ENCODE measurements around the gene TMEM123.

TMEM123 gene

GRCh38 chr11:102399189-102399588, 53.4 kb downstream of the TMEM123 start:
- Mint-ChIP-seq H3K27ac (no peak overlapping the region), H3K4me3 (no peak overlapping the region), H3K9me3 (no peaks in the 10 kb centered on the region), H3K27me3 (no peaks in the 10 kb centered on the region), H3K4me1 (ENCODE audit: low read depth) (peaks cover 27% of the 10 kb centered on the region), H3K36me3 (ENCODE audit: low read depth) (peaks cover 76% of the 10 kb centered on the region)
- intact Hi-C loops (cut with micrococcal nuclease) = no loop called here

GRCh38 chr11:102398297-102398696, 54.3 kb downstream of the TMEM123 start:
- Mint-ChIP-seq H3K36me3 (ENCODE audit: low read depth) (peaks cover 77% of the 10 kb centered on the region), H3K4me3 (no peak overlapping the region), H3K9me3 (no peaks in the 10 kb centered on the region), H3K4me1 (ENCODE audit: low read depth) (peaks cover 20% of the 10 kb centered on the region), H3K27me3 (no peaks in the 10 kb centered on the region), H3K27ac (no peak overlapping the region)
- intact Hi-C loops (cut with micrococcal nuclease) = no loop called here

- Mint-ChIP-seq H3K9me3 (no peaks in the 10 kb centered on the region), H3K4me3 (no peak overlapping the region), H3K36me3 (ENCODE audit: low read depth) (peaks cover 84% of the 10 kb centered on the region), H3K4me1 (ENCODE audit: low read depth) (peaks cover 19% of the 10 kb centered on the region), H3K27ac (no peak overlapping the region), H3K27me3 (no peaks in the 10 kb centered on the region)
- intact Hi-C loops (cut with micrococcal nuclease) = no loop called here
Observed at GRCh38 chr11:102396708-102397563, 55.6 kb downstream of the TMEM123 start.

DNA sequence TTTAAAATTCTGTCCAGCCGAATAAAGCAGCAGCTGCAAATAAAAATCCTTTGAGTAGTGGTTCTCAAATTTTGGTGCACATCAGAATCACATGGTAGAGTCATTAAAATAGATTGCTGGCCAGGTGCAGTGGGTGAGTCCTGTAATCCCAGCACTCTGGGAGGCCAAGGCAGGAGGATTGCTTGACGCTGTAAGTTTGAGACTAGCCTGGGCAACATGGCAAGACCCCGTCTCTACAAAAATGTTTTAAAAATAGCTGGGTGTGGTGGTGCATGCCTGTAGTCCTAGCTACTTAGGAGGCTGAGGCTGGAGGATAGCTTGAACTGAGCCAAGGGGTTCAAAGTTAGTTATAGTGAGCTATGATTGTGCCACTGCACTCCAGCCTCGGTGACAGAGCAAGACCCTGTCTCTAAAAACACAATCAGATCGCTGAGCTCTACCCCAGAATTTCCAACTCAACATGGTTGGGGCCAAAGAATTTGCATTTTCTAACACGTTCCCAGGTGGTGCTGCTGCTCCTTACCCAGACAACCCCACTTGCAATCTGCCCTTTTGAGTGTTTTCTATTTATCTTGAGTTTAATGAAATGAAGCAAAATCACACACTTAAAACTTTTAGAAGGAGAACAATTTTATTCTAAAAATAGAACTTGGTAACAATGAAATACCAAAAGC, 56.7 kb downstream of the TMEM123 start:
- no peak overlapping the region for H3K4me3 Mint-ChIP-seq
- intact Hi-C loops (cut with micrococcal nuclease) = no loop called here
- peaks cover 84% of the 10 kb centered on the region for H3K36me3 Mint-ChIP-seq (ENCODE audit: low read depth)
- no peaks in the 10 kb centered on the region for H3K27me3 Mint-ChIP-seq
- peaks cover 23% of the 10 kb centered on the region for H3K4me1 Mint-ChIP-seq (ENCODE audit: low read depth)
- H3K27ac Mint-ChIP-seq = no peak overlapping the region
- no peaks in the 10 kb centered on the region for H3K9me3 Mint-ChIP-seq

- peaks cover 87% of the 10 kb centered on the region for H3K36me3 Mint-ChIP-seq (ENCODE audit: low read depth)
- no peaks in the 10 kb centered on the region for H3K9me3 Mint-ChIP-seq
- H3K4me3 Mint-ChIP-seq = no peak overlapping the region
- peak overlapping the region; percentile 4 for H3K27ac Mint-ChIP-seq
- intact Hi-C loops (cut with micrococcal nuclease) = no loop called here
- peaks cover 28% of the 10 kb centered on the region for H3K4me1 Mint-ChIP-seq (ENCODE audit: low read depth)
- H3K27me3 Mint-ChIP-seq = no peaks in the 10 kb centered on the region
Observed at GRCh38 chr11:102393272-102393730, 59.3 kb downstream of the TMEM123 start.

DNA sequence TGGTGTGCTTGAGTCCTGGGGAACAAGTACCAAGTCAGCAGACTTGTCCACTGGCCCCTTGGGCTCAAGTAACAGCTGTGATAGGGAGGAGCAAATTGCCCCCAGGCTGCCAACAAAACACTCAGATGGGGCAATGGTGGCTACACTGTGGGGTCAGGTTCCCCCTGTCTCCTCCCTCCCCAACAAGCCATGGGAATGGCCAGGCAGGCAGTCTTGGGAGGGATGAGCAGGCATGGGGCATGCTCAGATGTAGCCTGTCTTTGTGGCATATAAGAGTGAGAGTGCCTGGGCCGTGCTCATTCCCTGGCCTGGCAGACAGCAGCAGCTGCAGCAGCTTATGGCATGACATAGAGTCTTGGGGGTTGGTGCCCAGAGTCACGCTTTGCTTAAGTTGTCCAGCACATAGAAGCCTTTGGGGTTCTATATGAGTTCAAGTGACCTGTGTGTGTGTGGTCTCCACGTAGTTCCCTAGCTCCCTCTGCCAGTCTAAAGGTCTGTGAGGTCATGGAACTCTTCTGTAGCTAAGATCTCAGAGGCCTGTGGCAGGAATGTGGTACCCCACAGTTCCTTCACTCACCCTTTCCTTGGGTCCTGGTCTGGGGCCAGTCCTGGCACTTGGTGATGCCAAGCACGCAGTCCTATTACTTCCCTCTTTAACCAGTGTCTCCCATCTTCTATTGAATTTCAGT, 60.9 kb downstream of the TMEM123 start:
- intact Hi-C loops (cut with micrococcal nuclease) = no loop called here
- no peaks in the 10 kb centered on the region for H3K9me3 Mint-ChIP-seq
- no peak overlapping the region for H3K27ac Mint-ChIP-seq
- H3K36me3 Mint-ChIP-seq (ENCODE audit: low read depth) = peaks cover 93% of the 10 kb centered on the region
- no peaks in the 10 kb centered on the region for H3K27me3 Mint-ChIP-seq
- H3K4me1 Mint-ChIP-seq (ENCODE audit: low read depth) = peaks cover 28% of the 10 kb centered on the region
- no peak overlapping the region for H3K4me3 Mint-ChIP-seq

- Mint-ChIP-seq H3K4me3 (no peak overlapping the region), H3K27ac (peak overlapping the region; percentile 9), H3K27me3 (no peaks in the 10 kb centered on the region), H3K36me3 (ENCODE audit: low read depth) (peaks cover 89% of the 10 kb centered on the region), H3K4me1 (ENCODE audit: low read depth) (peaks cover 28% of the 10 kb centered on the region), H3K9me3 (no peaks in the 10 kb centered on the region)
- intact Hi-C loops (cut with micrococcal nuclease) = loop anchor here (1.0 kb wide), 1 partner anchor 104 kb away; no protein-coding TSS in a partner anchor
Observed at GRCh38 chr11:102390667-102391465, 61.7 kb downstream of the TMEM123 start.

GRCh38 chr11:102389253-102389652, 63.3 kb downstream of the TMEM123 start:
- Mint-ChIP-seq H3K36me3 (ENCODE audit: low read depth) (peaks cover 87% of the 10 kb centered on the region), H3K4me1 (ENCODE audit: low read depth) (peaks cover 41% of the 10 kb centered on the region), H3K4me3 (no peak overlapping the region), H3K27me3 (no peaks in the 10 kb centered on the region), H3K27ac (no peak overlapping the region), H3K9me3 (no peaks in the 10 kb centered on the region)
- intact Hi-C loops (cut with micrococcal nuclease) = no loop called here

GRCh38 chr11:102387043-102387781, 65.4 kb downstream of the TMEM123 start:
- peaks cover 81% of the 10 kb centered on the region for H3K36me3 Mint-ChIP-seq (ENCODE audit: low read depth)
- intact Hi-C loops (cut with micrococcal nuclease) = no loop called here
- peaks cover 29% of the 10 kb centered on the region for H3K4me1 Mint-ChIP-seq (ENCODE audit: low read depth)
- H3K4me3 Mint-ChIP-seq = no peak overlapping the region
- H3K27me3 Mint-ChIP-seq = no peaks in the 10 kb centered on the region
- no peaks in the 10 kb centered on the region for H3K9me3 Mint-ChIP-seq
- no peak overlapping the region for H3K27ac Mint-ChIP-seq

DNA sequence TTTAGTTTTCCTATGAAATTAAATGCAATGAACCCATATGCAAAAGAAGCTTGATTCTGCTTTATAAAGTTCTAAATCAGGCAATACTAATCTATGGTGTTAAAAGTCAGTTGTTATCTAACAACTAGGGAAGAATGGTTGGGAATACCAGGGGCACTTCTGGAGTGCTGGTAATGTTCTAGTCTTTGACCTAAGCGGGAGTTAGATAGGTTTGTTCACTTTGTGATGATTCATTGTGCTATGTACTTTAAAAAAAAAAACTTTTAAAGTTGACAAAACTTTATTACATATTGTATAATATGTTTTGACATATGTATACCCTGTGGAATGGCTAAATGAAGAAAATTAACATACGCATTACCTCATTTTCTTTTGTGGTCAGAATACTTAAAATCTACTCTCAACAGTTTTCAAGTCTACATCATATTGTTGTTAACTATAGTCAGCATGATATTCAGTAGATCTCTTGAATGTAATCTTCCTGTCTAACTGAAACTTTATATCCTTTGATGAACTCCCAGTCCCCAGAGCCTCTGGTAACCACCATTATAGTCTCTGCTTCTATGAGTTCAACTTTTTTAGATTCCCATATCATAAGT, 66.3 kb downstream of the TMEM123 start:
- H3K9me3 Mint-ChIP-seq = no peaks in the 10 kb centered on the region
- H3K4me3 Mint-ChIP-seq = no peak overlapping the region
- intact Hi-C loops (cut with micrococcal nuclease) = no loop called here
- peaks cover 81% of the 10 kb centered on the region for H3K36me3 Mint-ChIP-seq (ENCODE audit: low read depth)
- no peaks in the 10 kb centered on the region for H3K27me3 Mint-ChIP-seq
- H3K27ac Mint-ChIP-seq = no peak overlapping the region
- peaks cover 19% of the 10 kb centered on the region for H3K4me1 Mint-ChIP-seq (ENCODE audit: low read depth)

DNA sequence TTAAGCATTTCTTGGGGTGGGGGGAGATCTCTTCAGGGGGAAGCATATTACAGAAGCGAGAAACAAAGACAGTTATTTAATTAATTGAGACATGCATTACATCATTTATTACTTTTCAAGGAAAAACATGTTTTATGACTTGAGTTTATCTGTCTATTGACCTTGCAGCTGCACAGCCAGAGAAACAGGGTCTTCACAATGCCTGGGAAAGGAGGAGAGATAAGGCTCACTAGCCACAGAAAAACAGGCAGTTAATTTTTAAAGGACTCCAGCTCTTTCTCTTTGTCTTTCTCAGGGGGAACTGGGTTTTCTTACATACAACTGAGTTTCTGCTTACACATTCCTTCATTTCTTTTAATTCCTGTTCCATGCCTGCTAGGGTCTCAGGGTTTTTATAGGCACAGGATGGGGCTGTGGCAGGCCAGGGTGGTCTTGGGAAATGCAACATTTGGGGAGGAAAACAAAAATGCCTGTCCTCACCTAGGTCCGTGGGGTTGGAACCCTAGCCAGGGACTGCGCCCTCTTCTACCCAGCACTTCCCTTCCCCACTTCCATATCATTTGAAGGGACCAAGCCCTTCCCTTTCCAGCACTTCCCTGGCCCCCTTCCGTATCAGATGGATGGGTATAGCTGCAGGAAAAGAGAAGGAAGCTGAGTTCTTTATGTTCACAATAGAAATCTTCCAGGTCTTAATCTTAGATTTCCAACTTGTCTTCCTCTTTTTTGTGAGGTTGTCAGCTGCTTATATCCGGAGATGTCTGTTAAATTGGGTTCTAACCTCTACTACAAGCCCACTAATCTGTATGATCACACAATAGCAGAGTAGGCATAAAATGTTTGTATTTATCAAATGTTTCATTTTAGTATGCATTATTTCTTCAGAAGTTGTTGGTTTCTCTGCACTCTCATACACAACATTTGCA, 67.2 kb downstream of the TMEM123 start:
- peak overlapping the region; percentile 43 for H3K27ac Mint-ChIP-seq
- intact Hi-C loops (cut with micrococcal nuclease) = no loop called here

More for the DNA sequence above, 67.2 kb downstream of the TMEM123 start:
- peaks cover 82% of the 10 kb centered on the region for H3K36me3 Mint-ChIP-seq (ENCODE audit: low read depth)
- H3K27me3 Mint-ChIP-seq = no peaks in the 10 kb centered on the region
- peaks cover 13% of the 10 kb centered on the region for H3K4me1 Mint-ChIP-seq (ENCODE audit: low read depth)
- no peak overlapping the region for H3K4me3 Mint-ChIP-seq
- no peaks in the 10 kb centered on the region for H3K9me3 Mint-ChIP-seq

Measured in dendritic cell treated with granulocyte-macrophage colony-stimulating factor and Interleukin-4, amounts not matched to agents 40 ng/mL and 50 ng/mL, for 4 days (primary cell).